ENCODE results near the gene FABP6. TPM values are rescaled to one million over a fixed set of nuclear protein-coding genes. Genes with fewer than 3 reads are reported as not detected.

The FABP6 gene
- total RNA-seq, 1 experiment from 2014 or later: 2.9 TPM

DNA sequence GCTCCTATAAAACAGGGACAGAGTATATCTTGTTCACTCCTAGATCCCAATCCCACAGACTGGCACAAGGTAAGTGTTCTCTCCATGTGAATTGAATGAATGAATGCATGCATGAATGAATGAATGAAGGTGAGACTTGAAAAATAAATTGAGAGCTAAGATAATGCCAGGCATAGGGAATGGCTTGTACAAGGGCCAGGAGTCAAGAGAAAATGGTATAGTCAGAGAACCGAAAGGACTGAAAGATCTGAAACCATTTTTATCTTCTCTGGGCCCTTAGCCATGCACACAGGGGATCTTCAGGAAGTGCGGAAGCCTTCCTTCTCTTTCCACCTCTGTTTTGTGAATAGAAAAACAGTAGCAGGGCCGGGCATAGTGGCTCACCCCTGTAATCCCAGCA lies 48.4 kb upstream of the FABP6 start:
- ATAC-seq: no peak
- peaks cover 7% of the 10 kb centered on the region for H3K36me3 Mint-ChIP-seq
- TF ChIP-seq ZNF281 (CRISPR knock-in tag; IDR thresholded peaks at IDR 0.05) (no peak), RELA (CRISPR knock-in tag; IDR thresholded peaks at IDR 0.05; ENCODE audit: borderline replicate concordance) (no peak), KAT7 (CRISPR knock-in tag; IDR thresholded peaks at IDR 0.05; ENCODE audit: borderline replicate concordance) (no peak), MLX (CRISPR knock-in tag; IDR thresholded peaks at IDR 0.05) (no peak), SMAD3 (CRISPR knock-in tag; IDR thresholded peaks at IDR 0.05; ENCODE audit: borderline replicate concordance) (no peak), CREM (CRISPR knock-in tag; IDR thresholded peaks at IDR 0.05) (no peak), NR2C2 (CRISPR knock-in tag; IDR thresholded peaks at IDR 0.05) (no peak), EMX1 (CRISPR knock-in tag; IDR thresholded peaks at IDR 0.05) (no peak), ETV6 (CRISPR knock-in tag; IDR thresholded peaks at IDR 0.05) (no peak), IRF2 (CRISPR knock-in tag; IDR thresholded peaks at IDR 0.05; ENCODE audit: borderline replicate concordance, low read depth) (no peak), MAX (CRISPR knock-in tag; IDR thresholded peaks at IDR 0.05) (no peak), ZNF512 (CRISPR knock-in tag; IDR thresholded peaks at IDR 0.05; ENCODE audit: borderline replicate concordance) (no peak), CREB1 (CRISPR knock-in tag; IDR thresholded peaks at IDR 0.05) (no peak), MYBL2 (CRISPR knock-in tag; IDR thresholded peaks at IDR 0.05) (no peak), ZNF219 (CRISPR knock-in tag; IDR thresholded peaks at IDR 0.05; ENCODE audit: borderline replicate concordance) (no peak)
- TF ChIP-seq, protein P1, sequence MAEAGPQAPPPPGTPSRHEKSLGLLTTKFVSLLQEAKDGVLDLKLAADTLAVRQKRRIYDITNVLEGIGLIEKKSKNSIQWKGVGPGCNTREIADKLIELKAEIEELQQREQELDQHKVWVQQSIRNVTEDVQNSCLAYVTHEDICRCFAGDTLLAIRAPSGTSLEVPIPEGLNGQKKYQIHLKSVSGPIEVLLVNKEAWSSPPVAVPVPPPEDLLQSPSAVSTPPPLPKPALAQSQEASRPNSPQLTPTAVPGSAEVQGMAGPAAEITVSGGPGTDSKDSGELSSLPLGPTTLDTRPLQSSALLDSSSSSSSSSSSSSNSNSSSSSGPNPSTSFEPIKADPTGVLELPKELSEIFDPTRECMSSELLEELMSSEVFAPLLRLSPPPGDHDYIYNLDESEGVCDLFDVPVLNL (CRISPR knock-in tag; IDR thresholded peaks at IDR 0.05; ENCODE audit: borderline replicate concordance, low read depth): no peak
- TF ChIP-seq, protein P2, sequence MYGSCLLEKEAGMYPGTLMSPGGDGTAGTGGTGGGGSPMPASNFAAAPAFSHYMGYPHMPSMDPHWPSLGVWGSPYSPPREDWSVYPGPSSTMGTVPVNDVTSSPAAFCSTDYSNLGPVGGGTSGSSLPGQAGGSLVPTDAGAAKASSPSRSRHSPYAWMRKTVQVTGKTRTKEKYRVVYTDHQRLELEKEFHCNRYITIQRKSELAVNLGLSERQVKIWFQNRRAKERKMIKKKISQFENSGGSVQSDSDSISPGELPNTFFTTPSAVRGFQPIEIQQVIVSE (CRISPR knock-in tag; IDR thresholded peaks at IDR 0.05; ENCODE audit: borderline replicate concordance): no peak
- TF ChIP-seq, protein P3, sequence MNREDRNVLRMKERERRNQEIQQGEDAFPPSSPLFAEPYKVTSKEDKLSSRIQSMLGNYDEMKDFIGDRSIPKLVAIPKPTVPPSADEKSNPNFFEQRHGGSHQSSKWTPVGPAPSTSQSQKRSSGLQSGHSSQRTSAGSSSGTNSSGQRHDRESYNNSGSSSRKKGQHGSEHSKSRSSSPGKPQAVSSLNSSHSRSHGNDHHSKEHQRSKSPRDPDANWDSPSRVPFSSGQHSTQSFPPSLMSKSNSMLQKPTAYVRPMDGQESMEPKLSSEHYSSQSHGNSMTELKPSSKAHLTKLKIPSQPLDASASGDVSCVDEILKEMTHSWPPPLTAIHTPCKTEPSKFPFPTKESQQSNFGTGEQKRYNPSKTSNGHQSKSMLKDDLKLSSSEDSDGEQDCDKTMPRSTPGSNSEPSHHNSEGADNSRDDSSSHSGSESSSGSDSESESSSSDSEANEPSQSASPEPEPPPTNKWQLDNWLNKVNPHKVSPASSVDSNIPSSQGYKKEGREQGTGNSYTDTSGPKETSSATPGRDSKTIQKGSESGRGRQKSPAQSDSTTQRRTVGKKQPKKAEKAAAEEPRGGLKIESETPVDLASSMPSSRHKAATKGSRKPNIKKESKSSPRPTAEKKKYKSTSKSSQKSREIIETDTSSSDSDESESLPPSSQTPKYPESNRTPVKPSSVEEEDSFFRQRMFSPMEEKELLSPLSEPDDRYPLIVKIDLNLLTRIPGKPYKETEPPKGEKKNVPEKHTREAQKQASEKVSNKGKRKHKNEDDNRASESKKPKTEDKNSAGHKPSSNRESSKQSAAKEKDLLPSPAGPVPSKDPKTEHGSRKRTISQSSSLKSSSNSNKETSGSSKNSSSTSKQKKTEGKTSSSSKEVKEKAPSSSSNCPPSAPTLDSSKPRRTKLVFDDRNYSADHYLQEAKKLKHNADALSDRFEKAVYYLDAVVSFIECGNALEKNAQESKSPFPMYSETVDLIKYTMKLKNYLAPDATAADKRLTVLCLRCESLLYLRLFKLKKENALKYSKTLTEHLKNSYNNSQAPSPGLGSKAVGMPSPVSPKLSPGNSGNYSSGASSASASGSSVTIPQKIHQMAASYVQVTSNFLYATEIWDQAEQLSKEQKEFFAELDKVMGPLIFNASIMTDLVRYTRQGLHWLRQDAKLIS (CRISPR knock-in tag; IDR thresholded peaks at IDR 0.05; ENCODE audit: borderline replicate concordance): no peak
- TF ChIP-seq, protein P4, sequence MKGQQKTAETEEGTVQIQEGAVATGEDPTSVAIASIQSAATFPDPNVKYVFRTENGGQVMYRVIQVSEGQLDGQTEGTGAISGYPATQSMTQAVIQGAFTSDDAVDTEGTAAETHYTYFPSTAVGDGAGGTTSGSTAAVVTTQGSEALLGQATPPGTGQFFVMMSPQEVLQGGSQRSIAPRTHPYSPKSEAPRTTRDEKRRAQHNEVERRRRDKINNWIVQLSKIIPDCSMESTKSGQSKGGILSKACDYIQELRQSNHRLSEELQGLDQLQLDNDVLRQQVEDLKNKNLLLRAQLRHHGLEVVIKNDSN (CRISPR knock-in tag; IDR thresholded peaks at IDR 0.05): no peak
- TF ChIP-seq, protein P5, sequence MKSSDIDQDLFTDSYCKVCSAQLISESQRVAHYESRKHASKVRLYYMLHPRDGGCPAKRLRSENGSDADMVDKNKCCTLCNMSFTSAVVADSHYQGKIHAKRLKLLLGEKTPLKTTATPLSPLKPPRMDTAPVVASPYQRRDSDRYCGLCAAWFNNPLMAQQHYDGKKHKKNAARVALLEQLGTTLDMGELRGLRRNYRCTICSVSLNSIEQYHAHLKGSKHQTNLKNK (CRISPR knock-in tag; IDR thresholded peaks at IDR 0.05): no peak
- no peak for DNase-seq (ENCODE audit: low spot score)
- peaks cover 28% of the 10 kb centered on the region for H3K4me1 Mint-ChIP-seq
- ChIA-PET CTCF (no interaction called here), POLR2A (no interaction called here)
- H3K27me3 Mint-ChIP-seq (ENCODE audit: low read depth): peaks cover 3% of the 10 kb centered on the region; the same call in 1 of the 2 replicates
- no peak overlapping the region for H3K4me3 Mint-ChIP-seq
- peak overlapping the region; percentile 20; the same call in 1 of the 2 replicates for H3K27ac Mint-ChIP-seq
- peaks cover 6% of the 10 kb centered on the region for H3K9me3 Mint-ChIP-seq
